ENCODE data around the gene APBB1. TPM values are rescaled to one million over a fixed set of nuclear protein-coding genes. Genes with fewer than 3 reads are reported as not detected.

The APBB1 gene
- total RNA-seq, 1 donor from 2014 or later, result 26.9 TPM

GRCh38 chr11:6401464-6401863 lies 17.4 kb downstream of the APBB1 start:
- H3K4me3 ChIP-seq (ENCODE audit: low read depth, low read length), result no peak overlapping the region
- no peak for TF ChIP-seq CTCF (IDR thresholded peaks at IDR 0.05; ENCODE audit: insufficient read depth, low read length, poor library complexity, severe bottlenecking)
- H3K27me3 ChIP-seq (ENCODE audit: control insufficient read depth, insufficient read depth, low read length), result no peaks in the 10 kb centered on the region
- DNase-seq (ENCODE audit: low read depth), result no peak
- H3K36me3 ChIP-seq (ENCODE audit: control insufficient read depth, insufficient read depth, low read length), result no peaks in the 10 kb centered on the region

GRCh38 chr11:6400431-6401345 lies 18.2 kb downstream of the APBB1 start:
- no peak for TF ChIP-seq CTCF (IDR thresholded peaks at IDR 0.05; ENCODE audit: insufficient read depth, low read length, poor library complexity, severe bottlenecking)
- Histone ChIP-seq H3K36me3 (ENCODE audit: control insufficient read depth, insufficient read depth, low read length) (no peaks in the 10 kb centered on the region), H3K27me3 (ENCODE audit: control insufficient read depth, insufficient read depth, low read length) (no peaks in the 10 kb centered on the region)

GRCh38 chr11:6397636-6398035 lies 21.3 kb downstream of the APBB1 start:
- no peak for DNase-seq (ENCODE audit: low read depth)
- no peaks in the 10 kb centered on the region for H3K36me3 ChIP-seq (ENCODE audit: control insufficient read depth, insufficient read depth, low read length)
- no peaks in the 10 kb centered on the region for H3K27me3 ChIP-seq (ENCODE audit: control insufficient read depth, insufficient read depth, low read length)
- no peak for TF ChIP-seq CTCF (IDR thresholded peaks at IDR 0.05; ENCODE audit: insufficient read depth, low read length, poor library complexity, severe bottlenecking)
- no peak overlapping the region for H3K4me3 ChIP-seq (ENCODE audit: low read depth, low read length)

More at GRCh38 chr11:6400431-6401345, 18.2 kb downstream of the APBB1 start:
- no peak for DNase-seq (ENCODE audit: low read depth)
- no peak overlapping the region for H3K4me3 ChIP-seq (ENCODE audit: low read depth, low read length)

GRCh38 chr11:6397156-6397555 lies 21.7 kb downstream of the APBB1 start:
- TF ChIP-seq CTCF (IDR thresholded peaks at IDR 0.05; ENCODE audit: insufficient read depth, low read length, poor library complexity, severe bottlenecking), result no peak
- Histone ChIP-seq H3K27me3 (ENCODE audit: control insufficient read depth, insufficient read depth, low read length) (no peaks in the 10 kb centered on the region), H3K4me3 (ENCODE audit: low read depth, low read length) (no peak overlapping the region), H3K36me3 (ENCODE audit: control insufficient read depth, insufficient read depth, low read length) (no peaks in the 10 kb centered on the region)
- DNase-seq (ENCODE audit: low read depth), result no peak

- H3K36me3 ChIP-seq (ENCODE audit: control insufficient read depth, insufficient read depth, low read length), result no peaks in the 10 kb centered on the region
- no peaks in the 10 kb centered on the region for H3K27me3 ChIP-seq (ENCODE audit: control insufficient read depth, insufficient read depth, low read length)
- H3K4me3 ChIP-seq (ENCODE audit: low read depth, low read length), result no peak overlapping the region
- TF ChIP-seq CTCF (IDR thresholded peaks at IDR 0.05; ENCODE audit: insufficient read depth, low read length, poor library complexity, severe bottlenecking), result no peak
- DNase-seq (ENCODE audit: low read depth), result no peak
Measured at GRCh38 chr11:6395470-6396060, 23.3 kb downstream of the APBB1 start.
